Neuronal stem cell (in vitro differentiated cells): ENCODE results near the gene CAB39.

Experiments used
- DNase-seq: peaks from one replicate; pipeline ENCODE4 v3.0.0-alpha.2; 2013; ENCODE audit warnings: low spot score
- H2AFZ ChIP-seq: one replicate; pipeline ENCODE4 v1.6.1; 2013; ENCODE audit warnings: mild to moderate bottlenecking, low read length, inconsistent platforms
- H2AK5ac ChIP-seq: 2 replicates; pipeline ENCODE4 v1.6.1; 2013; ENCODE audit warnings: low read depth, mild to moderate bottlenecking, inconsistent platforms, low read length, moderate library complexity, mixed read lengths
- H2BK120ac ChIP-seq: 2 replicates; pipeline ENCODE4 v1.6.1; 2013; ENCODE audit warnings: low read depth, mild to moderate bottlenecking, inconsistent platforms, low read length, moderate library complexity, mixed read lengths
- H2BK12ac ChIP-seq: one replicate; pipeline ENCODE4 v1.6.1; 2013; ENCODE audit warnings: low read length, inconsistent platforms
- H2BK15ac ChIP-seq: 2 replicates; pipeline ENCODE4 v1.6.1; 2013; ENCODE audit warnings: mild to moderate bottlenecking, low read length, inconsistent platforms, mixed read lengths
- H2BK5ac ChIP-seq: one replicate; pipeline ENCODE4 v1.6.1; 2013; ENCODE audit warnings: inconsistent platforms, mild to moderate bottlenecking, low read length, moderate library complexity
- H3K14ac ChIP-seq: one replicate; pipeline ENCODE4 v1.6.1; 2013; ENCODE audit warnings: low read length, inconsistent platforms
- H3K18ac ChIP-seq: 2 replicates; pipeline ENCODE4 v1.6.1; 2013; ENCODE audit warnings: low read length, inconsistent platforms
- H3K23ac ChIP-seq: 2 replicates; pipeline ENCODE4 v1.6.1; 2013; ENCODE audit warnings: low read depth, mild to moderate bottlenecking, mixed read lengths, low read length, inconsistent platforms; ENCODE audit not compliant: poor library complexity
- H3K27ac ChIP-seq: replicated peaks from 3 replicates; pipeline ENCODE4 v1.5.1; 2013; ENCODE audit warnings: low read length, inconsistent platforms
- H3K27me3 ChIP-seq, 3 experiments: 2 replicates each; pipeline ENCODE4 v1.6.1; 2013; ENCODE audit warnings: low read length in 3 of 3, mild to moderate bottlenecking in 2 of 3, inconsistent platforms in 1 of 3, low read depth in 1 of 3, mixed read lengths in 1 of 3, moderate library complexity in 1 of 3; ENCODE audit not compliant: control insufficient read depth in 3 of 3, insufficient read depth in 3 of 3
- H3K36me3 ChIP-seq, 2 donors: replicated peaks in 1 of 2; 2 replicates each; pipeline ENCODE4 v1.6.1; 2013; ENCODE audit warnings: low read length in 2 of 2; ENCODE audit not compliant: control insufficient read depth in 2 of 2, insufficient read depth in 2 of 2
- H3K4ac ChIP-seq: 2 replicates; pipeline ENCODE4 v1.6.1; 2013; ENCODE audit warnings: inconsistent platforms, mild to moderate bottlenecking, low read length, moderate library complexity
- H3K4me1 ChIP-seq, 2 donors: 1 replicate in 1 of 2; 2 replicates in 1 of 2; pipeline ENCODE4 v1.6.1; 2013; ENCODE audit warnings: low read length in 2 of 2, low read depth in 1 of 2; ENCODE audit not compliant: control insufficient read depth in 2 of 2, insufficient read depth in 1 of 2
- H3K4me2 ChIP-seq: one replicate; pipeline ENCODE4 v1.6.1; 2013; ENCODE audit warnings: mild to moderate bottlenecking, low read length, inconsistent platforms; ENCODE audit not compliant: insufficient read depth, poor library complexity, severe bottlenecking
- H3K4me3 ChIP-seq, 2 donors: 2 replicates each; pipeline ENCODE4 v1.5.1; 2013; ENCODE audit warnings: low read length in 2 of 2, mild to moderate bottlenecking in 2 of 2, inconsistent platforms in 1 of 2, moderate library complexity in 1 of 2
- H3K79me1 ChIP-seq: one replicate; pipeline ENCODE4 v1.6.1; 2013; ENCODE audit warnings: low read depth, mild to moderate bottlenecking, inconsistent platforms, low read length, moderate library complexity
- H3K9ac ChIP-seq: one replicate; pipeline ENCODE4 v1.6.1; 2013; ENCODE audit warnings: mild to moderate bottlenecking, low read depth, low read length, inconsistent platforms; ENCODE audit not compliant: poor library complexity
- H3K9me3 ChIP-seq, 2 donors: replicated peaks in 1 of 2; 2 replicates each; pipeline versions ENCODE3 to v1.6.1; 2013; ENCODE audit warnings: low read length in 2 of 2, mild to moderate bottlenecking in 2 of 2, inconsistent platforms in 1 of 2, low read depth in 1 of 2, mixed read lengths in 1 of 2, moderate library complexity in 1 of 2; ENCODE audit not compliant: control insufficient read depth in 2 of 2, insufficient read depth in 1 of 2
- H4K8ac ChIP-seq: one replicate; pipeline ENCODE4 v1.6.1; 2013; ENCODE audit warnings: low read depth, mild to moderate bottlenecking, inconsistent platforms, low read length, moderate library complexity
- H4K91ac ChIP-seq: one replicate; pipeline ENCODE4 v1.6.1; 2013; ENCODE audit warnings: low read length, low read depth, mild to moderate bottlenecking, inconsistent platforms; ENCODE audit not compliant: poor library complexity
- WGBS, 2 donors: extraction: QIAGEN DNeasy Blood & Tissue Kit; methylation state at CpG; one replicate each; pipeline ENCODE4 v1.1.7; 2013; ENCODE audit warnings: missing lambda C conversion rate in 2 of 2, mixed read lengths in 1 of 2; ENCODE audit not compliant: insufficient read length in 2 of 2, insufficient replicate concordance in 1 of 2; ENCODE audit errors: extremely low coverage in 2 of 2; 5-methylcytosine and 5-hydroxymethylcytosine counted together

Gene CAB39

DNA sequence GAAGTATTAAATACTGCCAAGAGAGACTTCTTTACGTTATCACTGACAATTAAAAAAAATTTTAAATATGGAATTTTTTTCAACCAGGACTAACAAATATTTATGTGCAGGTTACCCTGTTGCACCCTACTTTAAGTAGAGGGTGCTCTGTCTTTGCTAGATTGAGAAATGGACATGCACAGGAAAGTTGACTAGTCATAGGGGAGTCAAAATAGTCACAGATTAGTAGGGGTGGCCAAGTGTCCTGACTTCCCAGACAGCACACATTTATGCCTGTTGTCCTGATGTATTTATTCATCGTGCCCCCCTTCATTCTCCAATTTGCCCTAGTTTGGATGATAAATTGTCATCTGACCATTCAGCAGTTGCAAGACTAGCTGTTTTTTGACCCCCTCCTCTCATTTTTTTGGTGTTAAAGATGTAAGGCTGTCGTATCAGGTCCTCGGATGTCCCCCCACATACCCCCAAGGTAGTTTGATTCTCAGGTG lies 20.3 kb downstream of the CAB39 start:
- H3K4me3 ChIP-seq, result no peak overlapping the region

DNA sequence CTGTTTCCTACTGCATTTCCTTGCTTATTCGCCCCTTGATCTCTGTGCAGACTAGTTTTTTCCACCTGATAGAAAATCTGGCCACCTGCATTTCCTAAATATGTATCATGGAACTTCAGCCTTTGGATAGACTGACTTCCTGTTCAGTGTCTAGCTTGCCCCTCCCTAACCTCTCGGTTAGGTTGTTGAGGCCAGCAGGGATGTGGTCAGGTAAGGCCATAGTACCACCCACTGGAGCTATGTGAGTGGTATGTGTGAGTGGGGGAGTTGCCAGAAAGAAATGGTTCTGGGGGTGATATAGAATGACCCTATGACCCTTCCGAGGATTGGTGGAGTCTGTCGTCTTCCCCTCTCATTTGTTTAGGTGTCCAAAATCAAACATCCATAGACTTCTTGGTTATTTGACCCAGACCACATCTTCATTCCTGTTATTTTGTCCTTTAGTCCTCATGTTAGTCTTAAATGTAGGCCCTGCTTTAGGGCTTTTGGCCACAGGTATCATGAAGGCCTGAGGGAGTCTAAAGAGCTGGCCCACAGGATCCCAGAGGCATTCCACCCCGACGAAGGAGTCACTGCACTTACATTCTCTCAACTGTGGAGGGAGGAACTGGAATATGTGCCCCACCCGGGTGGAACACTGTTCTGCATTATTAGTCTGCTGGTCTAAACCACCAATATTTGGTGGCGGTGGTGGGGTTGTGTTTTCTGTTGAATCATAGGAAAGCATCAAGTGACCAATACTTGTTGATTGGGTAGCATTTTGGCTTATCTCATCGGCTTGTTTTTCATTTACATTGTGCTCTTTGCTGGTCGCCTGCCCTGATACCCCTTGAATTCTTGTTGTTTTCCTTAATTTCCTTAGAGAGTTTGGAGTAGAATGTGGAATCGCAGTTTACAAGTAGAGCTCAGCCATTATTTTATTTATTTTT lies 21.9 kb downstream of the CAB39 start:
- Histone ChIP-seq H2AK5ac (no peak overlapping the region), H4K8ac (no peak overlapping the region), H3K23ac (no peak overlapping the region), H3K79me1 (no peaks in the 10 kb centered on the region), H3K18ac (no peak overlapping the region), H3K14ac (no peak overlapping the region), H3K4me3 (no peak overlapping the region), H4K91ac (no peak overlapping the region), H3K36me3 (no peaks in the 10 kb centered on the region), H3K9me3 (no peaks in the 10 kb centered on the region), H3K4me2 (no peak overlapping the region), H3K27me3 (no peaks in the 10 kb centered on the region), H2BK120ac (no peak overlapping the region), H3K4me1 (no peaks in the 10 kb centered on the region), H2BK5ac (no peak overlapping the region), H3K4ac (no peak overlapping the region), H3K9ac (no peak overlapping the region), H3K27ac (no peak overlapping the region), H2BK15ac (no peak overlapping the region), H2AFZ (no peak overlapping the region), H2BK12ac (no peak overlapping the region)
- DNase-seq, result no peak
- WGBS, 2 donors, result no CpG with 5 or more reads among the region's 11 CpGs

More for the DNA sequence above, 20.3 kb downstream of the CAB39 start:
- Histone ChIP-seq H3K23ac (no peak overlapping the region), H3K18ac (no peak overlapping the region), H3K4me2 (no peak overlapping the region), H3K36me3 (no peaks in the 10 kb centered on the region), H3K9me3 (no peaks in the 10 kb centered on the region), H2BK120ac (no peak overlapping the region), H3K4me1 (no peaks in the 10 kb centered on the region), H2AFZ (no peak overlapping the region), H3K14ac (no peak overlapping the region), H2BK12ac (no peak overlapping the region), H3K4ac (no peak overlapping the region), H2BK15ac (no peak overlapping the region), H3K79me1 (no peaks in the 10 kb centered on the region), H3K9ac (no peak overlapping the region), H4K8ac (no peak overlapping the region), H2AK5ac (no peak overlapping the region), H2BK5ac (no peak overlapping the region), H3K27me3 (no peaks in the 10 kb centered on the region), H4K91ac (no peak overlapping the region), H3K27ac (no peak overlapping the region)
- WGBS, 2 donors, result no CpG with 5 or more reads among the region's 4 CpGs
- DNase-seq, result no peak

DNA sequence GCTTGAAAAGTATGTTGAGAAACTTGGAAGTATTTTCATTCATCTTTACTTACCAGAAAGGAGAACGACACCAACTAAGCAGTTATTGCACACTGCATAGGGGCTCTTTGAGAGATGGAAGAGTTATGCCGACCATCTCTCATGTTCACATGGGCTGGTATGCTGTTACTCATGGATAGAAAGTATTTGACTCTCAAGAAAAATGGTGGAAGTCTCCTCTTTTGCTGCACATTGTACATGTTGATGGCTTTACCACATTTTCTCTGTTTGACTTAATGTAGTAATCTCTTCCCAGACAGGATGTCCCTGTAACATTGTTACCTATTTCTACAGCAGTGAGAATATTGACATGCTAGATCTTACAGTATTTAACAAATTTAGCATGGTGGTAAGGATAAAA lies 23.2 kb downstream of the CAB39 start:
- Histone ChIP-seq H4K8ac (no peak overlapping the region), H2AK5ac (no peak overlapping the region), H2BK120ac (no peak overlapping the region), H3K4me3 (no peak overlapping the region), H3K4me1 (peaks cover 0 to 1% of the 10 kb centered on the region in 2 donors), H3K14ac (no peak overlapping the region), H3K27me3 (no peaks in the 10 kb centered on the region), H3K36me3 (peaks cover 3 to 13% of the 10 kb centered on the region in 2 donors), H3K79me1 (no peaks in the 10 kb centered on the region), H2BK12ac (no peak overlapping the region), H3K9me3 (no peaks in the 10 kb centered on the region), H3K18ac (no peak overlapping the region), H2BK5ac (no peak overlapping the region), H2AFZ (no peak overlapping the region), H3K4ac (no peak overlapping the region), H3K23ac (no peak overlapping the region), H2BK15ac (no peak overlapping the region), H3K27ac (no peak overlapping the region), H3K9ac (no peak overlapping the region), H4K91ac (no peak overlapping the region), H3K4me2 (no peak overlapping the region)
- DNase-seq, result no peak
- no CpG with 5 or more reads among the region's 2 CpGs for WGBS, 2 donors

DNA sequence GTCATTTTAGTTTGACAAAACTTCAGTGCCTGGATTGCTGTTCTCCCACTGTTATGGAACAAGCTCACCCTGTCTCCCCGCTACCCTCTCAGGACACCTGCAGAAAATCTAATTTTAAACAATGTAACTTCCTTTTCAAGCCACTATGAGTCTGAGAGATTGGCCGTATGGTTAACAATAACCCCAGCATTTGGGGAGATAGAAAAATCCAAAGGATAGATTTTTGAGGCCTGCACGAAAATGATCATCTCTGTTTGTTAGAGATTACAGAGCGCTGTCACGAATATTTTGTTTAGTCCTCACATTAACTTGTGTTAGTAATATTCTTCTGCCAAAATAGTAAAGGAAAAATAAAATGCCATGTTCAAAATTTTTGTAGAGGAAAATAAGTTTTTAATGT lies 24.7 kb downstream of the CAB39 start:
- H3K4me3 ChIP-seq, result no peak overlapping the region
- no peak overlapping the region for H3K23ac ChIP-seq
- H3K36me3 ChIP-seq, result peaks cover 3 to 21% of the 10 kb centered on the region in 2 donors
- no peak for DNase-seq
- no peak overlapping the region for H2BK15ac ChIP-seq
- no peak overlapping the region for H4K8ac ChIP-seq
- WGBS, 2 donors, result no CpG with 5 or more reads among the region's 5 CpGs
- no peaks in the 10 kb centered on the region for H3K9me3 ChIP-seq
- H2BK120ac ChIP-seq, result no peak overlapping the region
- H2AFZ ChIP-seq, result no peak overlapping the region
- H3K9ac ChIP-seq, result no peak overlapping the region
- H3K27me3 ChIP-seq, result no peaks in the 10 kb centered on the region
- no peak overlapping the region for H3K14ac ChIP-seq
- no peak overlapping the region for H2BK5ac ChIP-seq
- no peak overlapping the region for H3K18ac ChIP-seq
- peaks cover 2% of the 10 kb centered on the region for H3K79me1 ChIP-seq
- H3K4me2 ChIP-seq, result no peak overlapping the region
- peaks cover 0 to 1% of the 10 kb centered on the region in 2 donors for H3K4me1 ChIP-seq
- H4K91ac ChIP-seq, result no peak overlapping the region
- no peak overlapping the region for H3K4ac ChIP-seq
- H2BK12ac ChIP-seq, result no peak overlapping the region
- no peak overlapping the region for H2AK5ac ChIP-seq
- no peak overlapping the region for H3K27ac ChIP-seq
